GM12878 (cell line): ENCODE measurements around the gene CDK16. TPM values are rescaled to one million over a fixed set of nuclear protein-coding genes. Genes with fewer than 3 reads are reported as not detected.

ENCODE experiments used
- ATAC-seq: fragments of 200-7000 bp; cut with Tn5 transposase; 3 replicates; pipeline ENCODE4 v1.9.1; 2020; ENCODE audit warnings: mild to moderate bottlenecking, moderate library complexity
- BruUV-seq: library from RNA; stranded (reverse); fragments of 400-500 nt; replicated peaks from 2 replicates; lab custom pipeline; 2021; lab: Mats Ljungman, UMichigan
- CTCF ChIA-PET: fragments of 300-600 bp; sonication (Branson Sonifier 250); formaldehyde crosslinking; extraction: SDS; loops from one replicate; lab custom pipeline; 2021; ENCODE audit warnings: inconsistent platforms; lab: Yijun Ruan, JAX
- POLR2A ChIA-PET: fragments of 350-600 bp; formaldehyde crosslinking; extraction: SDS; loops from one replicate; lab custom pipeline; 2021; ENCODE audit warnings: inconsistent platforms; lab: Charles Lee
- RAD21 ChIA-PET: fragments of 300-600 bp; sonication (Branson Sonifier 250); formaldehyde crosslinking; loops from one replicate; lab custom pipeline; 2023; ENCODE audit warnings: antibody characterized with exemption; ENCODE audit not compliant: unreplicated experiment; lab: Charles Lee
- SMC1A ChIA-PET: fragments of 300-600 bp; sonication (Branson Sonifier 250); formaldehyde crosslinking; loops from one replicate; lab custom pipeline; 2023; ENCODE audit not compliant: unreplicated experiment, uncharacterized antibody; lab: Charles Lee
- DNase-seq: peaks from one replicate; pipeline ENCODE4 v3.0.0-alpha.2; 2011; ENCODE audit warnings: low read depth, low spot score
- FAIRE-seq: peaks from 3 replicates; lab custom pipeline; 2011; peaks lifted over from hg19 to GRCh38; lab: Jason Lieb, UNC
- H2AFZ ChIP-seq: 2 replicates; pipeline ENCODE4 v1.6.0; 2011; ENCODE audit warnings: low read depth, low read length, control low read depth; ENCODE audit not compliant: control insufficient read depth
- H3K27ac ChIP-seq: 2 replicates; pipeline ENCODE4 v1.5.1; 2011; ENCODE audit warnings: control low read depth; ENCODE audit not compliant: control insufficient read depth, insufficient read depth
- H3K27me3 ChIP-seq, 2 experiments: replicated peaks in 1 of 2; 2 replicates each; pipeline versions ENCODE4 v1.6.0 to v1.6.1; 2011; ENCODE audit warnings: low read length in 1 of 2; ENCODE audit not compliant: control insufficient read depth in 2 of 2, insufficient read depth in 2 of 2
- H3K36me3 ChIP-seq, 2 experiments: 2 replicates each; pipeline ENCODE4 v1.5.1; 2011; ENCODE audit warnings: low read length in 1 of 2; ENCODE audit not compliant: control insufficient read depth in 2 of 2, insufficient read depth in 2 of 2
- H3K4me1 ChIP-seq: 2 replicates; pipeline ENCODE4 v1.6.1; 2011; ENCODE audit warnings: mild to moderate bottlenecking, low read length, moderate library complexity, mixed read lengths; ENCODE audit not compliant: control insufficient read depth, insufficient read depth
- H3K4me2 ChIP-seq: 2 replicates; pipeline ENCODE4 v1.6.0; 2011; ENCODE audit warnings: control low read depth; ENCODE audit not compliant: control insufficient read depth, insufficient read depth
- H3K4me3 ChIP-seq: fragments of 200-600 bp; sonication (generic); 2 replicates; pipeline ENCODE4 v1.5.1; 2016
- H3K79me2 ChIP-seq: 2 replicates; pipeline ENCODE4 v1.6.0; 2011; ENCODE audit warnings: low read length; ENCODE audit not compliant: control insufficient read depth, insufficient read depth
- H3K9ac ChIP-seq: 2 replicates; pipeline ENCODE4 v1.8.0; 2011; ENCODE audit warnings: low read length, control low read depth, mixed read lengths; ENCODE audit not compliant: control insufficient read depth, insufficient read depth
- H3K9me3 ChIP-seq: replicated peaks from 3 replicates; pipeline ENCODE4 v1.5.1; 2011; ENCODE audit warnings: mild to moderate bottlenecking, low read length; ENCODE audit not compliant: control insufficient read depth, insufficient read depth
- H4K20me1 ChIP-seq: 2 replicates; pipeline ENCODE4 v1.6.0; 2011; ENCODE audit not compliant: control insufficient read depth, insufficient read depth
- ATF3 ChIP-seq: IDR thresholded peaks from 2 replicates; pipeline ENCODE4 v1.6.1; 2011; ENCODE audit warnings: low read depth, mild to moderate bottlenecking, low read length, moderate library complexity, borderline replicate concordance; ENCODE audit errors: extremely low read depth
- CEBPB ChIP-seq, 2 experiments: fragments of 150-350 bp in 1 of 2; IDR thresholded peaks; 2 replicates each; pipeline ENCODE4 v1.6.1; 2012 to 2014; ENCODE audit warnings: low read depth in 2 of 2, low read length in 2 of 2, borderline replicate concordance in 1 of 2, inconsistent platforms in 1 of 2
- GABPA ChIP-seq: IDR thresholded peaks from 2 replicates; pipeline ENCODE4 v1.6.1; 2014; ENCODE audit warnings: antibody characterized with exemption, low read depth, mild to moderate bottlenecking, inconsistent platforms
- HSF1 ChIP-seq: fragments of 150-350 bp; IDR thresholded peaks from 2 replicates; pipeline ENCODE4 v1.6.1; 2014; ENCODE audit warnings: mild to moderate bottlenecking, low read depth, low read length
- PKNOX1 ChIP-seq: fragments of 450-650 bp; IDR thresholded peaks from 2 replicates; pipeline ENCODE4 v1.6.1; 2016; ENCODE audit warnings: mild to moderate bottlenecking
- ZBTB11 ChIP-seq: fragments of 450-650 bp; formaldehyde crosslinking; IDR thresholded peaks from 2 replicates; pipeline ENCODE4 v1.5.0; 2022; ENCODE audit warnings: mild to moderate bottlenecking, missing genetic modification characterization
- WGBS: methylation state at CpG from one replicate; pipeline ENCODE4 v1.1.6; 2016; ENCODE audit warnings: low lambda C conversion rate; ENCODE audit not compliant: insufficient replicate concordance, insufficient coverage; ENCODE audit errors: missing lambda C conversion rate; 5-methylcytosine and 5-hydroxymethylcytosine counted together
- in situ Hi-C: fragments of 300-500 bp; cut with MboI; formaldehyde crosslinking; loops from 9 replicates; pipeline ENCODE4 v1.14.3; 2018; ENCODE audit warnings: mixed read lengths
- intact Hi-C: fragments of 100-400 bp; cut with micrococcal nuclease; formaldehyde crosslinking; loops from one replicate; pipeline ENCODE4 v1.14.2; 2022; ENCODE audit not compliant: unreplicated experiment
- polyA plus RNA-seq, 11 experiments: library from polyadenylated mRNA; depleted of rRNA in 4 of 11; unstranded in 6 of 11; stranded (reverse) in 5 of 11; fragments of >200 nt; fragmentation: Nextera tagmentation in 4 of 11; fragmentation: Illumina TruSeq in 1 of 11; extraction: Ambion mirVana in 4 of 11; extraction: Trizol in 1 of 11; gene quantifications; 1 replicate in 1 of 11; 2 replicates in 10 of 11; pipeline versions ENCODE4 v1.2.1 to v1.2.3, GENCODE V29; 2011 to 2016; ENCODE audit warnings: inconsistent platforms in 2 of 11, missing spikeins in 2 of 11, low read depth in 1 of 11
- total RNA-seq, 4 experiments: library from RNA; depleted of rRNA in 3 of 4; stranded (reverse); fragments of >200 nt in 3 of 4; fragmentation: Illumina TruSeq in 1 of 4; extraction: Trizol in 1 of 4; gene quantifications; 2 replicates each; pipeline versions ENCODE4 v1.2.1 to v1.2.3, GENCODE V29; 2013 to 2021

The CDK16 gene
- total and polyA plus RNA-seq, 10 of the 15 experiments (the other 5 are each of a cell fraction or from before 2014, with no cell fraction given) = 2.4 to 75.1 (median 48.2) TPM

GRCh38 chrX:47239199-47239598, 20.7 kb downstream of the CDK16 start:
- BruUV-seq = no TSS peak
- Histone ChIP-seq H3K27me3 (no peaks in the 10 kb centered on the region), H3K9me3 (no peaks in the 10 kb centered on the region), H3K4me1 (no peaks in the 10 kb centered on the region), H4K20me1 (no peaks in the 10 kb centered on the region), H3K79me2 (peaks cover 11% of the 10 kb centered on the region), H3K36me3 (no peaks in the 10 kb centered on the region; a peak in 3 of 4 replicates), H3K27ac (no peak overlapping the region), H3K4me3 (no peak overlapping the region), H2AFZ (no peak overlapping the region), H3K9ac (no peak overlapping the region), H3K4me2 (no peak overlapping the region)
- ATAC-seq (no peak), DNase-seq (no peak), FAIRE-seq (no peak)
- intact Hi-C loops = no loop called here
- in situ Hi-C loops = no loop called here
- ChIA-PET RAD21 (no interaction called here), POLR2A (no interaction called here), SMC1A (no interaction called here), CTCF (interaction anchor here (2.1 kb wide), 1 partner anchor 145 kb away, joined by 8 read pairs; no protein-coding TSS in a partner anchor)
- TF ChIP-seq ATF3 (no peak), HSF1 (no peak), CEBPB (IDR thresholded peaks at IDR 0.05; ENCODE audit: borderline replicate concordance in 1 of 2, low read depth in 2 of 2, low read length in 2 of 2) (no peak)
- 40% methylated on average over 8 of the region's 8 CpGs for WGBS

- Histone ChIP-seq H3K27ac (no peak overlapping the region), H3K27me3 (no peaks in the 10 kb centered on the region), H3K9me3 (no peaks in the 10 kb centered on the region), H3K4me2 (no peak overlapping the region), H4K20me1 (no peaks in the 10 kb centered on the region), H3K36me3 (no peaks in the 10 kb centered on the region; a peak in 3 of 4 replicates), H3K4me1 (no peaks in the 10 kb centered on the region), H3K4me3 (no peak overlapping the region), H3K9ac (no peak overlapping the region), H2AFZ (no peak overlapping the region), H3K79me2 (peaks cover 6% of the 10 kb centered on the region)
- WGBS = 82% methylated on average over 12 of the region's 12 CpGs
- RAD21 ChIA-PET = no interaction called here
- FAIRE-seq (no peak), ATAC-seq (no peak), DNase-seq (no peak)
- POLR2A ChIA-PET = no interaction called here
- in situ Hi-C loops (no loop called here), intact Hi-C loops (no loop called here)
- BruUV-seq = no TSS peak
- CTCF ChIA-PET = interaction anchor here (1.0 to 2.1 kb wide), 2 partner anchors 144 to 515 kb away, joined by 3 to 8 read pairs; no protein-coding TSS in a partner anchor
- SMC1A ChIA-PET = no interaction called here
- TF ChIP-seq GABPA (no peak), ZBTB11 (CRISPR knock-in tag) (no peak), PKNOX1 (no peak)
Measured at GRCh38 chrX:47239898-47240545, 21.5 kb downstream of the CDK16 start.
